ENCODE results near the gene TTYH1. TPM values are rescaled to one million over a fixed set of nuclear protein-coding genes. Genes with fewer than 3 reads are reported as not detected.

TTYH1 gene
- total and polyA plus RNA-seq, 9 of the 15 experiments (the other 6 are each of a cell fraction or from before 2014, with no cell fraction given): 0.08 TPM; not detected in 8

GRCh38 chr19:54454781-54455675, 39.8 kb downstream of the TTYH1 start:
- peaks cover 97% of the 10 kb centered on the region for H3K36me3 ChIP-seq (ENCODE audit: control insufficient read depth, insufficient read depth, low read length)
- peaks cover 11 to 32% of the 10 kb centered on the region in 2 experiments; a peak in 4 of 5 replicates for H3K4me1 ChIP-seq (replicated peaks in 1 of 2; ENCODE audit: control insufficient read depth in 2 of 2, insufficient read depth in 2 of 2, low read length in 2 of 2)
- H3K27ac ChIP-seq (ENCODE audit: extremely low read depth, low read depth, low read length): no peak overlapping the region
- BruUV-seq (replicated peaks): no TSS peak
- peaks cover 43% of the 10 kb centered on the region for H3K79me2 ChIP-seq (ENCODE audit: control insufficient read depth, insufficient read depth, low read length)
- CTCF ChIA-PET (ENCODE audit: low intra/inter-chr PET ratio): no interaction called here
- DNase-seq (ENCODE audit: extremely low read depth in 1 of 4, low spot score in 3 of 4) (peak in 1 of 4 experiments; percentile 9), FAIRE-seq (no peak), ATAC-seq (no peak)
- 97% methylated on average over 28 of the region's 33 CpGs for WGBS (ENCODE audit: insufficient coverage, low coverage, missing lambda C conversion rate)
- intact Hi-C loops (cut with micrococcal nuclease) (no loop called here), in situ Hi-C loops (cut with MboI) (no loop called here)
- no peak overlapping the region for H3K4me2 ChIP-seq (ENCODE audit: insufficient read depth, low read length)
- TF ChIP-seq POLR2G (IDR thresholded peaks at IDR 0.05; ENCODE audit: low read depth, low read length) (peak; percentile 36), PHB2 (IDR thresholded peaks at IDR 0.05; ENCODE audit: low read depth) (no peak), RBFOX2 (IDR thresholded peaks at IDR 0.05; ENCODE audit: low read depth, low read length) (peak; percentile 64)
- H3K9me3 ChIP-seq (replicated peaks; ENCODE audit: control insufficient read depth, insufficient read depth, low read depth, low read length): no peaks in the 10 kb centered on the region
- H3K9me1 ChIP-seq (ENCODE audit: control insufficient read depth, insufficient read depth, low read length): peaks cover 12% of the 10 kb centered on the region
- no peak overlapping the region for H2AFZ ChIP-seq (ENCODE audit: low read depth, low read length)
- POLR2A ChIA-PET: interaction anchor here (3.4 kb wide), 1 partner anchor 8 kb away, joined by 34 read pairs; the partner anchor contains the start of gene LENG9
- H3K27me3 ChIP-seq (ENCODE audit: control insufficient read depth in 2 of 2, insufficient read depth in 2 of 2, low read length in 2 of 2): no peaks in the 10 kb centered on the region
- 0 out of 4 replicates have a peak overlapping the region, but pooled peaks of 1 of the 2 experiments have one; percentile 4 for H3K9ac ChIP-seq (ENCODE audit: insufficient read depth in 1 of 2, low read depth in 2 of 2, low read length in 2 of 2)
- H3K4me3 ChIP-seq: no peak overlapping the region
- H4K20me1 ChIP-seq (replicated peaks; ENCODE audit: control insufficient read depth, insufficient read depth, low read length): peaks cover 36% of the 10 kb centered on the region

Data from K562 (cell line).